Measurements from ENCODE around the gene ZC3H14. TPM values are rescaled to one million over a fixed set of nuclear protein-coding genes. Genes with fewer than 3 reads are reported as not detected.

The ZC3H14 gene
- total and polyA plus RNA-seq, 10 of the 15 experiments (the other 5 are each of a cell fraction or from before 2014, with no cell fraction given): 17.9 to 97.1 (median 47.6) TPM

- Histone ChIP-seq H2AFZ (ENCODE audit: control insufficient read depth, low read depth, low read length) (peak overlapping the region; percentile 67; the same call in 1 of the 2 replicates), H3K4me2 (ENCODE audit: control insufficient read depth, insufficient read depth) (peak overlapping the region; percentile 76), H3K4me3 (peak overlapping the region; percentile 52), H3K4me1 (ENCODE audit: control insufficient read depth, insufficient read depth, low read length) (no peaks in the 10 kb centered on the region), H3K9ac (ENCODE audit: control insufficient read depth, insufficient read depth, low read length) (peak overlapping the region; percentile 62), H3K27ac (ENCODE audit: control insufficient read depth, insufficient read depth) (no peak overlapping the region), H3K27me3 (replicated peaks in 1 of 2; ENCODE audit: control insufficient read depth in 2 of 2, insufficient read depth in 2 of 2, low read length in 1 of 2) (no peaks in the 10 kb centered on the region; a peak in 2 of 4 replicates), H4K20me1 (ENCODE audit: control insufficient read depth, insufficient read depth) (no peaks in the 10 kb centered on the region), H3K9me3 (replicated peaks; ENCODE audit: control insufficient read depth, insufficient read depth, low read length) (peaks cover 6% of the 10 kb centered on the region), H3K36me3 (ENCODE audit: control insufficient read depth in 2 of 2, insufficient read depth in 2 of 2, low read length in 1 of 2) (no peaks in the 10 kb centered on the region), H3K79me2 (ENCODE audit: control insufficient read depth, insufficient read depth, low read length) (peaks cover 17% of the 10 kb centered on the region)
- ChIA-PET RAD21 (ENCODE audit: unreplicated experiment) (interaction anchor here (0.9 kb wide), 1 partner anchor 36 kb away, joined by 3 read pairs; no protein-coding TSS in a partner anchor), CTCF (interaction anchor here (0.6 to 2.6 kb wide), 8 partner anchors 10 to 105 kb away, joined by 3 to 9 read pairs (median 3); no protein-coding TSS in a partner anchor), SMC1A (ENCODE audit: uncharacterized antibody, unreplicated experiment) (interaction anchor here (1.0 to 1.4 kb wide), 4 partner anchors 12 to 105 kb away, joined by 3 to 6 read pairs (median 3); no protein-coding TSS in a partner anchor), POLR2A (no interaction called here)
- no peak for FAIRE-seq
- WGBS (ENCODE audit: insufficient coverage, insufficient replicate concordance, low lambda C conversion rate, missing lambda C conversion rate): 92% methylated on average over 7 of the region's 7 CpGs
- intact Hi-C loops (cut with micrococcal nuclease; ENCODE audit: unreplicated experiment) (loop anchor here (5.0 kb wide), 1 partner anchor 72 kb away; no protein-coding TSS in a partner anchor), in situ Hi-C loops (cut with MboI) (no loop called here)
- no peak for DNase-seq (ENCODE audit: low read depth, low spot score)
- TF ChIP-seq CEBPZ (IDR thresholded peaks at IDR 0.05; ENCODE audit: low read depth, low read length): no peak
- TF ChIP-seq CBFB (IDR thresholded peaks at IDR 0.05; ENCODE audit: low read depth): no peak
- no peak for TF ChIP-seq EED (IDR thresholded peaks at IDR 0.05; ENCODE audit: low read depth)
- TF ChIP-seq PAX5 (IDR thresholded peaks at IDR 0.05; ENCODE audit: borderline replicate concordance, low read depth, low read length): no peak
- TF ChIP-seq MLLT1 (IDR thresholded peaks at IDR 0.05): peak; percentile 89
- TF ChIP-seq E4F1 (IDR thresholded peaks at IDR 0.05; ENCODE audit: borderline replicate concordance, partially characterized antibody): no peak
- TF ChIP-seq PML (IDR thresholded peaks at IDR 0.05; ENCODE audit: low read length): no peak
- TF ChIP-seq CBX5 (IDR thresholded peaks at IDR 0.05; ENCODE audit: low read depth): no peak
- ATAC-seq: no peak
- no TSS peak for BruUV-seq (replicated peaks)
Observed at GRCh38 chr14:88563845-88564244, 1.0 kb downstream of the ZC3H14 start.

All from GM12878 (cell line).